Ishikawa (cell line): Measurements from ENCODE around the gene RPS6KB1.

Experiments
- CEBPB ChIP-seq: IDR thresholded peaks from 2 replicates; pipeline ENCODE4 v1.6.1; 2012
- CREB1 ChIP-seq: IDR thresholded peaks from 2 replicates; pipeline ENCODE4 v1.6.1; 2012; ENCODE audit warnings: low read depth
- EGR1 ChIP-seq: IDR thresholded peaks from 2 replicates; pipeline ENCODE4 v1.6.1; 2012
- EP300 ChIP-seq: IDR thresholded peaks from 2 replicates; pipeline ENCODE4 v1.6.1; 2012; ENCODE audit warnings: borderline replicate concordance
- FOXM1 ChIP-seq: IDR thresholded peaks from 2 replicates; pipeline ENCODE4 v1.6.1; 2012; ENCODE audit warnings: low read depth, borderline replicate concordance
- NFIC ChIP-seq: IDR thresholded peaks from 2 replicates; pipeline ENCODE4 v1.6.1; 2012
- RAD21 ChIP-seq: IDR thresholded peaks from 2 replicates; pipeline ENCODE4 v1.6.1; 2012; ENCODE audit warnings: low read depth
- TAF1 ChIP-seq: IDR thresholded peaks from 2 replicates; pipeline ENCODE4 v1.6.1; 2012; ENCODE audit warnings: low read depth, mild to moderate bottlenecking
- TCF12 ChIP-seq: IDR thresholded peaks from 2 replicates; pipeline ENCODE4 v1.6.1; 2012; ENCODE audit warnings: low read depth
- TEAD4 ChIP-seq: IDR thresholded peaks from 2 replicates; pipeline ENCODE4 v1.6.1; 2012
- YY1 ChIP-seq: IDR thresholded peaks from 2 replicates; pipeline ENCODE4 v1.6.1; 2012; ENCODE audit warnings: low read depth
- ZBTB7A ChIP-seq: IDR thresholded peaks from 2 replicates; pipeline ENCODE4 v1.6.1; 2012; ENCODE audit warnings: low read depth
- TF ChIP-seq, protein P1 (sequence below): IDR thresholded peaks from 2 replicates; pipeline ENCODE4 v1.6.1; 2012
- TF ChIP-seq, protein P2 (sequence below): IDR thresholded peaks from 2 replicates; pipeline ENCODE4 v1.6.1; 2012
- TF ChIP-seq, protein P3 (sequence below): IDR thresholded peaks from 2 replicates; pipeline ENCODE4 v1.6.1; 2012; ENCODE audit warnings: low read depth, mild to moderate bottlenecking

Gene RPS6KB1

DNA sequence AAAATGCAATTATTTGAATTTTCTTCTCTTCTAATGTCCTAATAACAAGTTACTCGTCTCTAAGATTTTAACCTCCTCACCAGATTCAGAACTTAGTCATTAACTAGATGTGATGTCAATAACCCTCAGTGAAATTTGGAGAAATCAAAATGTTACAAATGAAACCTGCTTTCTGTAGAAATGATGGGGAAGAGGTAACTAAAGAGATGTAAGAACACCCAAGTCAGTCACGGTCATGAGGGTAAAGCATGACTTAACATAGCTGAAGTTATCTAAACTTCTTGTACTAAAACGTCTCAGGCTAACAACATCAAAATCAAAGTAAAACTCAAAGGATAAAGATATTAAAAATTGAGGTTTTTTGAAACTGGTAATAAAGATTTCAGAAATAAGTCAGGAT, 61.9 kb downstream of the RPS6KB1 start:
- TF ChIP-seq CEBPB (no peak), TCF12 (no peak), TEAD4 (no peak)

DNA sequence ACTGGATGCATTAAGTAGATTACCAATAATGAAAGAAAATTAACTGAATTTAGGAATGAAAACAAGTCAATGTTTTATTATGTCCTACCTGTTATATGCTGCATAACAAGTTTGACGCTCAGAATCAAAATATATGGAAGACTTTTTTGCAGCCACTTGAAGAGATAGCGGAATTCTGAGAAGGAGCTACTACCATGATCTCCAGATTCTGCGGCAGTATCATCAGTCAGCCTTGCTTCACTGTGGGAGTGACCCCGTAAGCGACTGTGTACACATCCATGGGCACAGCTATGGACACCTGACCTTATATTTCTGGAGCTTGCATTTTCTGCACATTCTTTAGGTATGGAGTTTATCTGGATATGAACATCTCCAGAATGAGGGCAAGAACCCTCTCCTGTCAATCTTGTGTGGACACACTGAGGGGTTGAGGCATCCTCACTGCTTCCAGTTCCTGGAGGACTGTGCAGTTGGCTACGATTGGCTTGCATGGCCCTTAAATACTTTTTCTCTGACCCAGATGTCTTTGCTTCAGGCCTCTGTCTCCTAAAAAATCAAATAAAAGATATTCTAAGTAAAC, 69.9 kb downstream of the RPS6KB1 start:
- TF ChIP-seq, protein P1, sequence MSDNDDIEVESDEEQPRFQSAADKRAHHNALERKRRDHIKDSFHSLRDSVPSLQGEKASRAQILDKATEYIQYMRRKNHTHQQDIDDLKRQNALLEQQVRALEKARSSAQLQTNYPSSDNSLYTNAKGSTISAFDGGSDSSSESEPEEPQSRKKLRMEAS: no peak
- TF ChIP-seq, protein P2, sequence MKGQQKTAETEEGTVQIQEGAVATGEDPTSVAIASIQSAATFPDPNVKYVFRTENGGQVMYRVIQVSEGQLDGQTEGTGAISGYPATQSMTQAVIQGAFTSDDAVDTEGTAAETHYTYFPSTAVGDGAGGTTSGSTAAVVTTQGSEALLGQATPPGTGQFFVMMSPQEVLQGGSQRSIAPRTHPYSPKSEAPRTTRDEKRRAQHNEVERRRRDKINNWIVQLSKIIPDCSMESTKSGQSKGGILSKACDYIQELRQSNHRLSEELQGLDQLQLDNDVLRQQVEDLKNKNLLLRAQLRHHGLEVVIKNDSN: no peak
- TF ChIP-seq NFIC: no peak
- TF ChIP-seq TCF12: no peak
- TF ChIP-seq YY1: no peak
- TF ChIP-seq RAD21: no peak
- TF ChIP-seq TEAD4: no peak
- TF ChIP-seq, protein P3, sequence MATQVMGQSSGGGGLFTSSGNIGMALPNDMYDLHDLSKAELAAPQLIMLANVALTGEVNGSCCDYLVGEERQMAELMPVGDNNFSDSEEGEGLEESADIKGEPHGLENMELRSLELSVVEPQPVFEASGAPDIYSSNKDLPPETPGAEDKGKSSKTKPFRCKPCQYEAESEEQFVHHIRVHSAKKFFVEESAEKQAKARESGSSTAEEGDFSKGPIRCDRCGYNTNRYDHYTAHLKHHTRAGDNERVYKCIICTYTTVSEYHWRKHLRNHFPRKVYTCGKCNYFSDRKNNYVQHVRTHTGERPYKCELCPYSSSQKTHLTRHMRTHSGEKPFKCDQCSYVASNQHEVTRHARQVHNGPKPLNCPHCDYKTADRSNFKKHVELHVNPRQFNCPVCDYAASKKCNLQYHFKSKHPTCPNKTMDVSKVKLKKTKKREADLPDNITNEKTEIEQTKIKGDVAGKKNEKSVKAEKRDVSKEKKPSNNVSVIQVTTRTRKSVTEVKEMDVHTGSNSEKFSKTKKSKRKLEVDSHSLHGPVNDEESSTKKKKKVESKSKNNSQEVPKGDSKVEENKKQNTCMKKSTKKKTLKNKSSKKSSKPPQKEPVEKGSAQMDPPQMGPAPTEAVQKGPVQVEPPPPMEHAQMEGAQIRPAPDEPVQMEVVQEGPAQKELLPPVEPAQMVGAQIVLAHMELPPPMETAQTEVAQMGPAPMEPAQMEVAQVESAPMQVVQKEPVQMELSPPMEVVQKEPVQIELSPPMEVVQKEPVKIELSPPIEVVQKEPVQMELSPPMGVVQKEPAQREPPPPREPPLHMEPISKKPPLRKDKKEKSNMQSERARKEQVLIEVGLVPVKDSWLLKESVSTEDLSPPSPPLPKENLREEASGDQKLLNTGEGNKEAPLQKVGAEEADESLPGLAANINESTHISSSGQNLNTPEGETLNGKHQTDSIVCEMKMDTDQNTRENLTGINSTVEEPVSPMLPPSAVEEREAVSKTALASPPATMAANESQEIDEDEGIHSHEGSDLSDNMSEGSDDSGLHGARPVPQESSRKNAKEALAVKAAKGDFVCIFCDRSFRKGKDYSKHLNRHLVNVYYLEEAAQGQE: no peak
- TF ChIP-seq EGR1: no peak
- no peak for TF ChIP-seq EP300
- TF ChIP-seq TAF1: no peak
- TF ChIP-seq CREB1: no peak
- TF ChIP-seq FOXM1: no peak
- no peak for TF ChIP-seq CEBPB
- no peak for TF ChIP-seq ZBTB7A

DNA sequence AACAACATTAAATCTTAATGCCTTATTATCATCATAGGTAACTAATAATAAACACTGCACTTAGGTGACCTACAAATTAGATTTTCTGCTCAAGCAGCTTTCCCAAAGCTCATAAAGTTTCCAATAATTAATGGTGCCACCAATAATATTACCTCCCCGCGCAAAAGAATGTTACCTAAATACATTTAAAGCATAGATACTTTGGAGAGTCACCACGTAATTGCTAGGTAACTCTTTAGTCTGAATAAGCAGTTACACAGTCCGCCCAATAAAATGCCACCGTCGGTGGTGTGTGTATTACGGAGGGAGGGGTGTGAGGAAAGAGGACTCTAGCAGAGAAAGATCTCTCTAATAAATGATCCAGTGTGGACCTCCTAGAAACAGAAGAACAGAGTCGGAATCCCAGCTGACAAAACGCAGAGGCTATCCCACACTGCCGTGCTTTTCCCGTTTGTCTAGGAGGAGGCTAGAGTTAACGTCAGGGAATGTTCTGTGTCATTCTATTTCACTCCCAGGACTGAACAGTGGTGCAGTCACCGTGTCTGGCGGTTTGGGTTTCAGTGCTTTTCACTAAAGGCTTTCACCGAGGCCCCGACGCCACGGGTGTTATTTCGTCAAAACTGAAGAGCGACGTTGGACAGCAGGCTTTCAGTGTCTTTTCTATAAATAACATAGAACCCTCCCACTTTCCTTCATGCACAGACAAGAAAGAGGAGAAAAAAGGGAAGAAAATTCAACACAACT, 71.0 kb downstream of the RPS6KB1 start:
- TF ChIP-seq, protein P3: peak; percentile 29; the same call in 1 of the 2 replicates
- no peak for TF ChIP-seq YY1

DNA sequence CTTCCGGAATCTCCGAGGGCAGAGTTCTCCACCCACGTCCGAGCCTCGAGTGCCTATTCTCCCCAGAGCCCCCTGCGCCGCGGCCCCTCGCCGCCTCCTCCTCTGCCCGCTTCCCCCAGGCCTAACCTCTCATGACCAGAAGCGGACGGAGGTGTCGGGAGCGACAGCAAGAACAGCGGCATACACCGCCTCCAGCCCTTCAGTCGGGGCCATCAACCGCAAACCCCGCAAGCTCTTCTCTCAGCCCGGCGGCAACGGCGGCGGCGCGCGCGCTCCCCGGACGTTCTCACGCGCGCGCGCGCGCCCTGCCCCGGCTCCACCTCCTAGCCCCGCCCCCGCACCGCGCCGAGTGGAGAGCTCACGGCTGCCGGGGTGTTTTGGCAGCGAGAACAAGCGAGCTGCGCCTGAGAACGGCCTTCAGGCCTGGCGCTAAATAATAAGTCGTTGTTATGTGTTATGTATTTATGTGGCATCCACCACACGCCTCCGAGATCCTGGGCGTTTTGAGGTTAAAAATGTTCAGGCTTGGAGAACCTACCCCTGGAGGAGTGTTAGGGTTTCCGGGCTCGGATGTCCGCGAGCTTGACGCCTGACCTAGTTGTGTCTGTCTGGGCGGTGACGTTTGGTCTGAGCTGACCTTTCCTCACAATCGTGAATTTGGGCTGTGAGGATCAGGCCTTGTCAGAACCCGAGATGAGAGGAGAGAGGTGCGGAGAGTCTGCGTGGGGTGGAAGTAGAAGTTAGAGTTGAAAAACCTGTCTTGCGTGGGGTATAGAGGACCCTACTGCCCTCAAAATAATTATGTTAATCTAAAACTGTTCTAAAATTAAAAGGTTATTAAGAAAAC, 71.8 kb downstream of the RPS6KB1 start, which contains the start of gene RNFT1:
Gene RNFT1 (minus strand): TSS at position 259 of the 847 bp plus-strand sequence. CDS start 77 bp downstream, at position 182.
- TF ChIP-seq EGR1 (peak; percentile 60), CREB1 (no peak), FOXM1 (no peak), YY1 (no peak; the same call in 1 of the 2 replicates), TCF12 (0 out of 2 replicates have a peak, but pooled peaks have one; percentile 30), RAD21 (no peak; the same call in 1 of the 2 replicates), TAF1 (peak; percentile 77; the same call in 1 of the 2 replicates), EP300 (no peak; the same call in 1 of the 2 replicates), TEAD4 (peak; percentile 10; the same call in 1 of the 2 replicates), NFIC (no peak), ZBTB7A (peak; percentile 68)
- TF ChIP-seq, protein P1: no peak; the same call in 1 of the 2 replicates
- TF ChIP-seq, protein P3: no peak
- TF ChIP-seq, protein P2: no peak
